ENCODE results near the gene ITGAD. TPM values are rescaled to one million over a fixed set of nuclear protein-coding genes. Genes with fewer than 3 reads are reported as not detected.

Gene ITGAD
- total RNA-seq, 1 experiment from 2014 or later: not detected

DNA sequence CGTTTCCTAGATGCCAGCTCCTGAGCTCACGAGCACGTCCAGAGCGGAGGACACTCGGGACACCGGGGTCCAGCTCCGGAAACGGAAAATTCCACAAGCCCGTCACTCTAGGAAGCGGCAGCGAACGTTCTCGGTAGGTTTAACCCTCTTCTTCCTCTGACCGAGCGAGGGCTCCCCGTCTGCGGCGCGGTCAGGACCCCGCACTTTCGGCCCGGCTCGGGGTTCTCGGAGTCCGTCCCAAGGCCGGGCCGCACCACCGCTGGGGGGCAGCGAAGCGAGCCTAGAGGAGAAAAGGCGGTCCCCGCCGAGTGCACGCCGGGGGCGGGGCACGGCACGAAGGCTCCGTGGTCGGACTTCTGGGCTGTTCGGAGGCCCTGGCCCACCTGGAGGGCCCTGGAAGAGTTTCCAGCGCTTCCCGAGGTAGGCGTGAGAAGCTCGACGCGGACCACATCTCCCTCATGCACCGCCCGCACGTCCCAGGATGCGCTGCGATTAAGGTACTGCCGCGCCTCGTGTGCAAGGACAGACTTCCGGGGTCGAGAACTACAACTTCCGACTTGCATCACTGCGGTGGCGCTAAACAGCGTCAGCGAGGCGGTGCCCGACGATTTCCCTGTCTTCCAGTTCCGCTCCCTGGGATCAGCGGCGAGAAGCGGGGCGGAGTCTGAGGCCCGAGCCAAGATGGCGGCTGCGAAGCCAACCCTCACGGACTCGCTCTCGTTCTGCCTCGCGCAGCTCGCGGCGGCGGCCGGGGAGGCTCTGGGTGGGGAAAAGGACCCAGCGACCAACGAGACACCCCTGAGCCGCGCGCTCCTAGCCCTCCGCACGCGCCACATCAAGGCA, 65.9 kb downstream of the ITGAD start, which contains the start of gene ARMC5:
Gene ARMC5, plus strand, starts transcription at position 658 of the 843 bp plus-strand sequence. Its CDS starts 24 bp downstream, at position 682.
- peak; percentile 99 for DNase-seq (ENCODE audit: low spot score)

DNA sequence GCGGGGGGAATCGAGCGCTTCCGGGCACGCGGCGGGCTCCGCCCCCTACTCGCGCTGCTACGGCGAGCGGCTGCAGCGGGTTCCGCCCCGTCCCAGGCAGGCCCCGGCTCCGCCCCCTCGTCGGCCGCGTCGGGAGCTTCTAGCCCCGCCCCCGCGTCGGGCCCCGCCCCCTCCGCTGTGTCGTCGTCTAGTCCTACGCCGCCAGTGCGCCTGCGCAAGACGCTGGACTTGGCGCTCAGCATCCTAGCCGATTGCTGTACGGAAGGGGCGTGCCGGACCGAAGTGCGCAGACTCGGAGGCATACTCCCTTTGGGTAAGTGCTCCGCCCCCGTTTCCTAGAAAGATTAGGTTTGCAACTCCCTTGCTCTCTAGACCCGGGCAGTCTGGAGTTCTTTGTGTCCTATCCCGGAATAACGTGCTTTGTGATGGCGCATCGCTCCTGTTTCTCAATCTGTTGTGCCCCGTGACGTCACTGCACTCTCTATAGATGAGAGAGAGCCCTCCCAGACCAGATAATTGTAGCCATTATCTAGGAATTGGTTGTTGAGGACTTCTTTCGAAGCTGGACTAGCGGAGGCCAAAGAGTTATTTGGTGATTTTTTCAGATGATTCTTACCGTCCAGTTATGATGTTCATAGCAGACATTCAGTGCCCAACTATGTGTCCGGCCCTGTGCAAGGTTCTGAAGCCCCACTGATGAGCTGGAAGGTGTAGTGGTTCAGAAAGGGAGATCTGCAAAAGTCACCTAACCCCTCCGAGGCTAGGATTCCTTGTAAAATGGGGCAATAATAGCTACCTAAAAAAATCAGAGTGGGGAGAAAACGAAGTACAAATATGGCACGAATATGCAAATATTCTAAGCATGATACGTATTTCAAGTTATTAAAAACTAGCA, 66.8 kb downstream of the ITGAD start:
- DNase-seq (ENCODE audit: low spot score): peak; percentile 99

DNA sequence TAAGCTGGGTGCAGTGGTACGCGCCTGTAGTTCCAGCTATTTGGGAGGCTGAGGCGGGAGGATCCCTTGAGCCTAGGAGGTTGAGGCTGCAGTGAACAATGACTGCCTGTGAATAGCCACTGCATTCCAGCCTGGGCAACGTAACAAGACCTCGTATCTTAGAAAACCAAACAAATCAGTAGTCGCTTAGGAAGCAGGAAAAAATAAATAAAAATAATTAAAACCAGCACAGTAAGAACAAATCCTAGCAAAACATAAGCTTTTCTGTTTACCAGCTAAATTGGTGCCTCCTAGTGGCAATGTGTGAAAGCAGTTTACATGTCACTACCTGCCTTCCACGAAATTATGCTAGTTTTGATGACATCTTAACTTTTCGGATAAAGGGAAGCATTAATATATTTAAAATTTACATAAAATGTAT, 67.5 kb downstream of the ITGAD start:
- DNase-seq (ENCODE audit: low spot score): peak; percentile 64

DNA sequence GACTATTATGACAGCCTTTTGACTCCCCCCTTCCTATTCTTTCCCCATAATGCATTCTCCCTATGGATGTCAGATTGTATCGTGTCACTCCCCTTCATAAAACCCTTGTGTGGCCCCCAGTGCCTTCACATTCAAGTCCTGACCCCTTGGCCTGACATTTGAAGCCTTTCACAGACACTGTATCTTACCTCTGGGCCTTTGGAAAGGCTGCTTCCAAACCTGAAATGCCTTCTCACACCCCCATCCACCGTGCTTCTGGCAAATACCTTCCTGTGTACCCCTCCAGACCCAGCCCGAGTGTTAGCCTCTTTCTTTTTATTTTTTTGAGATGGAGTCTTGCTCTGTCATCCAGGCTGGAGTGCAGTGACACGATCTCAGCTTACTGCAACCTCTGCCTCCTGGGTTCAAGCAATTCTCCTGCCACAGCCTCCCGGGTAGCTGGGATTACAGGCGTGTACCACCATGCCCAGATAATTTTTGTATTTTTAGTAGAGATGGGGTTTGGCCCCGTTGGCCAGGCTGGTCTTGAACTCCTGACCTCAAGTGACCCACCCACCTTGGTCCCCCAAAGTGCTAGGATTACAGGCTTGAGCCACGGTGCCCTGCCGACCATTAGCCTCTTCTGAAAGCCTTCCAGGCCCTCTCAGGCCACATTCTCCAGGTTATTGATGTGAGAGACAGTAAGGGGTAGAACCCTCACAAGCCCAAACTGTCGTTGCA, 68.2 kb downstream of the ITGAD start:
- DNase-seq (ENCODE audit: low spot score): no peak

DNA sequence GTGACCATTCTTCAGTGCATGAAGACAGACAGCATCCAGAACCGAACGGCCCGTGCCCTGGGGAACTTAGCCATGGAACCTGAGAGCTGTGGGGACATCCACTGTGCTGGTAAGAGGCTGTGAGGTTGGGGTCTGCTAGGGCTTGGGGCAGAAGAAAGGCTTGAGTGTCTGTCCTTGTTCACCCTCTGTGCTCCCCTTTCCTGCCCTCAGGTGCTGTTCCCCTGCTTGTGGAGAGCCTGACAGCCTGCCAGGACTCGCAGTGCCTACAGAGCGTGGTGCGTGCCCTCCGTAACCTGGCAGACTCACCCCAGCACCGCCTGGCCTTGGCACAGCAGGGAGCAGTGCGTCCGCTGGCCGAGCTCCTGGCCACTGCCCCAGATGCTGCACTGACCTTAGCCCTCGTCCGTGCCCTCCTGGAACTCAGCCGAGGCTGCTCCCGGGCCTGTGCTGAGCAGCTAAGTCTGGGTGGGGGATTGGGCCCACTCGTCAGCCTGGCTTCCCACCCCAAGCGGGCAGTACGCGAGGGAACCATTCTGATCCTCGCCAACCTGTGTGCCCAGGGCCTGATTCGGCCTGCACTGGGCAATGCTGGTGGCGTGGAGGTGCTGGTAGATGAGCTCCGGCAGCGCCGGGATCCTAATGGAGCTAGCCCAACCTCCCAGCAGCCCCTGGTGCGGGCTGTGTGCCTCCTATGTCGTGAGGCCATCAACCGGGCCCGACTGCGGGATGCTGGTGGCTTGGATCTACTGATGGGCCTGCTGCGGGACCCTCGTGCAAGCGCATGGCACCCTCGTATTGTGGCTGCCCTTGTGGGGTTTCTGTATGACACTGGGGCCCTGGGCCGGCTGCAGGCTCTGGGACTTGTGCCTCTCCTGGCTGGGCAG, 69.0 kb downstream of the ITGAD start:
- DNase-seq (ENCODE audit: low spot score): no peak

DNA sequence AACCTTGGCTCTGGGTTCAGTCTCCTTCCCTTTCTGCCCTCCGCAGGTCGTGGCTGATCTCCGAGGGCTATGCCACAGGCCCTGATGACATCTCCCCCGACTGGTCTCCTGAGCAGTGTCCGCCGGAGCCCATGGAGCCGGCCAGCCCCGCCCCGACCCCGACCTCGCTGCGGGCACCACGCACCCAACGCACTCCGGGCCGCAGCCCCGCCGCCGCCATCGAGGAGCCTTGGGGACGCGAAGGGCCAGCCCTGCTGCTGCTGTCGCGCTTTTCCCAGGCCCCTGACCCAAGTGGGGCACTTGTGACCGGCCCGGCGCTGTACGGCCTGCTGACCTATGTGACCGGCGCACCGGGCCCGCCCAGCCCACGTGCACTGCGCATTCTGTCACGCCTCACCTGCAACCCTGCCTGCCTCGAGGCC, 71.2 kb downstream of the ITGAD start:
- DNase-seq (ENCODE audit: low spot score): no peak

DNA sequence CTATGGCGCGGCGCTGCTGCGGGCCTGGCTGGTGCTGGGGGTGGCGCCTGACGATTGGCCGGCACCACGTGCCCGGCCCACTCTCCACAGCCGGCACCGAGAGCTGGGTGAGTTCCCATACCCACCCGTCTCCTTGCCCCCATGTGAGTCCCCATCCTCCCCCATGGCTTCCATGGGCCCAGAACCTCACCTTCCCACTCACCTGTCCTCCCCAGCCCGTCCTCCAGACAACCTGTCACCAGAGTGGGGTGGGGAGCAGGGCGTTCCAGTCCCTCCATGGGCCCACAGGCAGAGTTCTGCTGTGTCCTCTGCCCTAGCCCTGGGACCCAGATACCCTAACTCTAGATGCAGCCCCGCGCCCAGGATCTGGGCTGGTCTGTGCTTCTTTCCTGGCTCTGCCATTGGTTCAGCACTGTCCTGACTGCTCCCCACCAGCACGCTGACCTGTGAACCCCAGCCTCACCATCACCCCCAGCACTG, 71.7 kb downstream of the ITGAD start:
- DNase-seq (ENCODE audit: low spot score): no peak

DNA sequence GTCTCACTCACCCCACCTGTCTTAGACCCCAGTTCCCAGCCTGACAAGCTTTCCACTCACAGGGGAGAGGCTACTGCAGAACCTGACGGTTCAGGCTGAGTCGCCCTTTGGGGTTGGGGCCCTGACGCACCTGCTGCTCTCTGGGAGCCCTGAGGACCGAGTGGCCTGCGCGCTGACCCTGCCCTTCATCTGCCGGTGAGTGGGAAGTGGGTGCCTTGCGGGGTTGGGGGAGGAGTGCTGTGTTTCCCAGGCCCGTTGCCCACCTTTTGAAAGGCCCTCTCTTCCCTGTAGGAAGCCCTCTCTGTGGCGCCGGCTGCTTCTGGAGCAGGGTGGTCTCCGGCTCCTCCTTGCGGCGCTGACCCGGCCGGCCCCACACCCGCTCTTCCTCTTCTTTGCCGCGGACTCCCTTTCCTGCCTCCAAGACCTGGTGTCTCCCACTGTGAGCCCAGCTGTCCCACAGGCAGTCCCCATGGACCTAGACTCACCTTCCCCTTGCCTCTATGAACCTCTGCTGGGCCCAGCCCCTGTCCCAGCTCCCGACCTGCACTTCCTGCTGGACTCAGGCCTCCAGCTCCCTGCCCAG, 72.7 kb downstream of the ITGAD start:
- no peak for DNase-seq (ENCODE audit: low spot score)

DNA sequence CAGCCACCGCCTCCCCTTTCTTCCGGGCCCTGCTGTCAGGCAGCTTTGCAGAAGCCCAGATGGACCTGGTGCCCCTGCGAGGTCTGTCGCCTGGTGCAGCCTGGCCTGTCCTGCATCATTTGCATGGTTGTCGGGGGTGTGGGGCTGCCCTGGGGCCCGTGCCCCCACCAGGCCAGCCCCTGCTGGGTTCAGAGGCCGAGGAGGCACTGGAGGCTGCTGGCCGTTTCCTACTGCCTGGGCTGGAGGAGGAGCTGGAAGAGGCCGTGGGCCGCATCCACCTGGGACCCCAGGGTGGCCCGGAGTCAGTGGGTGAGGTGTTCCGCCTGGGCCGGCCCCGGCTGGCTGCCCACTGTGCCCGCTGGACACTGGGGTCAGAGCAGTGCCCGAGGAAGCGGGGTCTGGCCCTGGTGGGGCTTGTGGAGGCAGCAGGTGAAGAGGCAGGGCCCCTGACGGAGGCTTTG, 73.3 kb downstream of the ITGAD start:
- DNase-seq (ENCODE audit: low spot score): no peak

DNA sequence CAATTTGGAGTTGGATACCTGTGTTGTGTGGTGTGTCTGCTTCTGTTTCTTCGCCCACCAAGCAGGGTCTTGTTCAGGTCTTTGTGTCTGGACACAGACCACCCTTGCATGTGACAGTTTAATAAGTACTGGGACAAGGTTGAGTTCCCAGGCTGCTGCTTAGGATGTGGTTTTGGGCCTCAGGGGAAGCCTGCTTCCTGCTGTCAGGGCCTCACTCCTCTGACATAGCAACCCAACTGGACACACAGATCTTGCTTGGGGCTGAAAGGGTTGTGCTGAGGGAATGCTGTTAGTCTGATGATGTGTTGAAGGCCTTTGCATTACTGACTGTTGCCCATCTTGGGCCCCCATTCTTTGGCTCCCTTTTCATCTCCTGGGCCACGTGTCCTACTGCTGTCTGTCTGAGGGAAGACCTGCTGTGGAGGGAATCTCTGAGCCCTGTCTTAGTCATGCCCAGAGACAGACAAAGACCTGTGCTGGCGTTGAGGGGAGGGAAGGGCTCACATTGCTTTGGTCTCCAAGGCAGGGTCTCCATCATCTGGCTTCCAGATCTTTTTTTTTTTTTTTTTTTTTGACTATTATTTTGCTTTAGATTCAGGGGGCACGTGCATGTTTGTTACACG, 74.1 kb downstream of the ITGAD start:
- DNase-seq (ENCODE audit: low spot score): no peak

DNA sequence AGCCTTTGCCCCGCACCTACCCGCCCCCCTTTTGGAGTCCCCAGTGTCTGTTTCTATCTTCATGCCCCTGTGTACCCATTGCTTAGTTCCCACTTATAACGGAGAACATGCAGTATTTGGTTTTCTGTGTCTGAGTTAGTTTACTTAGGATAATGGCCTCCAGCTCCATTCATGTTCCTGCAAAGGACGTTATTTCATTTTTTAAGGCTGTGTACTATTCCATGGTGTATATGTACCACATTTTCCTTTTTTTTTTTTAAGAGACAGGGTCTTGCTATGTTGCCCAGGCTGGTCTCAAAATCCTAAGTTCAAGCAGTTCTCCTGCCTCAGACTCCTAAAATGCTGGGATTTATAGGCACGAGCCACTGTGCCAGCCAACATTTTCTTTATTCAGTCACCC, 74.7 kb downstream of the ITGAD start:
- no peak for DNase-seq (ENCODE audit: low spot score)

DNA sequence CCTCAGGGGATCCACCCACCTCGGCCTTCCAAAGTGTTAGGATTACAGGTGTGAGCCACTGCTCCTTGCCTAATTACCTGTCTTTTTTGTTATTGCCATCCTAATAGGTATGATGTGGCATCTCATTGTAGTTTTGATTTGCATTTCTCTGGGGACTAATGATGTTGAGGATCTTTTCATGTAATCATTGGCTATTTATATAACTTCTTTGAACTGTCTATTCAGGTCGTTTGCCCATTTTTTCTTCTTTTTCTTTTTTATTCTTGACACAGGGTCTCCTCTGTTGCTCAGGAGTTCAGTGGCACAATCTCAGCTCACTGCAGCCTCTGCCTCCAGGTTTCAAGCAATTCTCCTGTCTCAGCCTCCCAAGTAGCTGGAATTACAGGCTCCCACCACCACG, 77.5 kb downstream of the ITGAD start:
- no peak for DNase-seq (ENCODE audit: low spot score)

DNA sequence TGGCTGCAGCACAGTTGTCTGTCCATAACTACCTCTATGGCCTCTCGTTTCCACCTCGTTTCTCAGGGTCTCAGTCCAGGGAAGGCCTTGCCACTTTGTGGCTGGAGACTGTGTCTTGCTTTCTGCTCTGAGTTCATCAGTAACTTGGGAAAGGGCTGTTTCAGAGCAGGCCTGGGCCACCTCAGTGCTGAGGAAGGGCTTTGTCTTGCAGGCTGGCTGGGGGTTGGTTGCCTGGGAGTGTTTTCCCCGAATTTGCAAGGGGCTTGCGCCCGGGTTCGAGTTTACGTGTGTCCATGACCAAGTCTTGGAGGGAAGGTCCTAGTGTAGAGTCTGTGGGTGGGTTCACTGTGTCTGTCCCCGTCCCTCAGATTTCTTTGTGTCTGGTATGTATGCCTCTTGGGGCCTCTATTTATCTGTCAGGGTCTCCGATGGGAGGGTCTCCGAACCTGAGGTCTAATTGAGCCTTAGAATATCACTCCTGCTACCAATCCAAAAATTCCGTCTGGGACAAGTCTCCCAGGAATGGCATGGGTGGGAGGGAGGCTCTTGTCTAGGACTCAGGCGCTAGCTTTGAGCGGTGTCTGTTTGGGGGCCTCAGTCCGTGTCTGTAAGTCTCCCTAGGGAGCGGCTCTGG, 78.2 kb downstream of the ITGAD start:
- no peak for DNase-seq (ENCODE audit: low spot score)

DNA sequence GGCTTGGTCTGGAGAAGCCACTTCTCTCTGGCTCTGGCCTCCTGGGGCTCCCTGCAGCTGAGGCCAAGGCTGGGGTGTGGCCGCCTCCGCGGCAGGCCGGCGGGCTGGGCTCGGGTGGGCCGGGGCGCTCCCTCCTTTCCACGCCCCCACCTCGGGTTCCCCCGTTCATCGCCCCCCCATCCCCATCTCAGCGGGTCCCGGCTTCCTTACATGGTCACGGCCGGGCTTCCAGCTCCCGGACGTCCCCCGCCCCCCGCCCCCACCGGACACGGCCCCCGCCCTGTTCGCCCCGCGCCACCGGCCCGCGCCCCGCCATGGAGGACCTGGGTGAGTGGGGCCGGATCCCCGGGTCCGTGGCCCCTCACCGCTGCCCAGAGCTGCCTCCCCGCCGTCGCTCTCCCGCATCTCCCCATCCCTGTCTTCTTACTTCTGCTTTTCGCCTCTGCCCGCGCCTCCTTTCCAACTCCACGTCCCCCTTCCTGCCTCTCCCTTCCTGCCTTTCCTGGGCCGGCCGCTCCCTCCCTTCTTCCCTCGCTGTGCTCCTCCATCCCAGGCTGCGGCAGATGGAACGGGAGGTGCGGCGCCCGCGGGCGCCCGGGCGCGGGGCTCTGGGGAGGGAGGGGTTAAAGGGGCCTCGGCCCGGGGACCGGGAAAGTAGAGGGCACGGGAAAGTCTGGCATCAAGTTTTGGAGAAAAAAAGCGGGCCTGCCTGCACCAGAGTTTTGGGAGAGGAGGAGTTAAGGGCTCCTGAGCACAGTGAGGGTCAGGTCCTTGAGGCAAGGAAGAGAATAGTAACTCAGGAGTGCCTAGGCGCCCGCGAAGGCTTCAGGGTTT, 79.0 kb downstream of the ITGAD start, which contains the start of gene TGFB1I1:
Gene TGFB1I1, plus strand, starts transcription at position 278 of the 834 bp plus-strand sequence. Its CDS starts 37 bp downstream, at position 315.
- DNase-seq (ENCODE audit: low spot score): peak; percentile 45

DNA sequence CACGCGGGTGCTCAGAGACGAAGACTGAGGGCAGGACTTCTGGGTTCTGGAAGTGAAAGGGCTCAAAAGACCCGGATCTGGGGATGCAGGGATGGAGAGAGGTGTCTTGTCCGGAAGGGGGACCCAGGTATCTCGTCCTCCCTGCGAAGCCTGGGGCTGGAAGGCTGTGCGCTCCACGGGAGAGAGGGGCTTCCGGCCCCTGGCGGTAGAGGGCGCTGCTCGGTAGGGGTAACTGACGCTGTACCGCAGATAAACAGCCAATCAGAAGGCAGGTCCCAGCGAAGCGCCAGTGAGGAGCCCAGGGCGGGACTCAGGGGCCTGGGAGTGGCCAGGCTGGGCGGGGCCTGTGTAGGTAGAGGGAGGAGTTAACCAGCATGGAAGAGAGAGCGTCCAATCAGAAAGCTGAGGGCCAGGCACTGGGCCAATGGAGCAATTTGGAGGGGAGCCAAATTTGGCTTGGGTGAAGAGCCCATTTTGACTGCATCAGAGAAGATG, 79.6 kb downstream of the ITGAD start:
- peak; percentile 58 for DNase-seq (ENCODE audit: low spot score)

DNA sequence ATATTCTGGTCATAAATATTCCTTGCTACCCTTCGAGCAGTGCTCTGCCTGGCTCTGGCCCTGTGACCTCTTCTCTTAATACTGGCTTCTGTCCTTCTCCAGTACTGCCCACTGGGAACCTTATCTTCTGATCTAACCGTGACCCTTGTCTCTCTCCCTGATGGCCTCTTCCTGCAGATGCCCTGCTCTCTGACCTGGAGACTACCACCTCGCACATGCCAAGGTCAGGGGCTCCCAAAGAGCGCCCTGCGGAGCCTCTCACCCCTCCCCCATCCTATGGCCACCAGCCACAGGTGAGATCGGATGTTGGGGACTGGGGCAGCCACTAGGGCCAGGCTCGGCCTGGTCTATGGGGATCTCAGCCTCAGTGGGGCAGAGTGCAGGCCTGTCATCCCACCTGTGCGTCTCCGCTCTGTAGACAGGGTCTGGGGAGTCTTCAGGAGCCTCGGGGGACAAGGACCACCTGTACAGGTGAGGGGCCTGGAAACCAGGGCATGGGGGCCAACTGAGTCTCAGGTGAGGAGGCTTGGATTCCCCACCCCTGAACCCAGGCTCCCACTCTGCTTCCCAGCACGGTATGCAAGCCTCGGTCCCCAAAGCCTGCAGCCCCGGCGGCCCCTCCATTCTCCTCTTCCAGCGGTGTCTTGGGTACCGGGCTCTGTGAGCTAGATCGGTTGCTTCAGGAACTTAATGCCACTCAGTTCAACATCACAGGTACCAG, 80.3 kb downstream of the ITGAD start:
- no peak for DNase-seq (ENCODE audit: low spot score)

DNA sequence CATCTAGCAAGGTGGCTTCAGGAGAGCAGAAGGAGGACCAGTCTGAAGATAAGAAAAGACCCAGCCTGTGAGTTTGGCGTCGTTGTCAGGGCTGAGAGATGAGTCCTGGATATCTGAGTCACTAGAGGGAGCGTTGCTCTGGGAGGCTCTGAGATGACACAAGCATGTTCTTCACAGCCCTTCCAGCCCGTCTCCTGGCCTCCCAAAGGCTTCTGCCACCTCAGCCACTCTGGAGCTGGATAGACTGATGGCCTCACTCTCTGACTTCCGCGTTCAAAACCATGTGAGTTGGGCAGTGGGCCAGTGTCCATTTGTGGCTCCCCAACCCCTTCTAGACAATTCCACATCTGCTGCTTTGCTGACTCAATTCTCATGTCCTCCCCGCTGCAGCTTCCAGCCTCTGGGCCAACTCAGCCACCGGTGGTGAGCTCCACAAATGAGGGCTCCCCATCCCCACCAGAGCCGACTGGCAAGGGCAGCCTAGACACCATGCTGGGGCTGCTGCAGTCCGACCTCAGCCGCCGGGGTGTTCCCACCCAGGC, 81.1 kb downstream of the ITGAD start:
- no peak for DNase-seq (ENCODE audit: low spot score)

All from H4 (cell line).